Kidney glomerular epithelial cell (primary cell): Measurements from ENCODE around the gene UAP1L1.

Experiments
- DNase-seq: peaks from one replicate; lab custom pipeline; 2025; lab: John Stamatoyannopoulos, UW

Gene UAP1L1

GRCh38 chr9:137097761-137098462, 20.6 kb downstream of the UAP1L1 start:
- DNase-seq = no peak

GRCh38 chr9:137099231-137099630, 21.9 kb downstream of the UAP1L1 start:
- no peak for DNase-seq

GRCh38 chr9:137103206-137103999, 26.1 kb downstream of the UAP1L1 start:
- DNase-seq = no peak

- DNase-seq = no peak
These were observed 28.7 kb downstream of the UAP1L1 start for GRCh38 chr9:137105814-137106661.

- DNase-seq = no peak
These were observed 29.4 kb downstream of the UAP1L1 start for GRCh38 chr9:137106662-137107250.

- DNase-seq = no peak
These were observed 30.1 kb downstream of the UAP1L1 start for GRCh38 chr9:137107312-137107921.

- no peak for DNase-seq
These were observed 30.7 kb downstream of the UAP1L1 start for GRCh38 chr9:137107982-137108381.

- no peak for DNase-seq
These were observed 31.4 kb downstream of the UAP1L1 start for GRCh38 chr9:137108608-137109249.

- DNase-seq = no peak
These were observed 32.2 kb downstream of the UAP1L1 start for GRCh38 chr9:137109250-137110146.

- no peak for DNase-seq
These were observed 33.0 kb downstream of the UAP1L1 start for GRCh38 chr9:137110147-137110910.

- DNase-seq = no peak
These were observed 33.8 kb downstream of the UAP1L1 start for GRCh38 chr9:137110911-137111787.

- DNase-seq = no peak
These were observed 34.7 kb downstream of the UAP1L1 start for GRCh38 chr9:137111788-137112563.

GRCh38 chr9:137112564-137113384, 35.5 kb downstream of the UAP1L1 start:
- DNase-seq = no peak

- no peak for DNase-seq
These were observed 36.3 kb downstream of the UAP1L1 start for GRCh38 chr9:137113385-137114159.

GRCh38 chr9:137114220-137114612, 36.9 kb downstream of the UAP1L1 start:
- no peak for DNase-seq
